OCI-LY1 (cell line): ENCODE data around the gene SLC4A2.
A peak's percentile ranks its signal among the peaks of the same experiment; 100 is the strongest.

Source experiments
- H2AFZ ChIP-seq: fragments of 200-600 bp; sonication (generic), shearing (Covaris generic); 2 replicates; pipeline ENCODE4 v1.6.0; 2014; ENCODE audit warnings: antibody characterized with exemption, mild to moderate bottlenecking, low read length
- H3F3A ChIP-seq: fragments of 200-600 bp; sonication (generic), shearing (Covaris generic); 2 replicates; pipeline ENCODE4 v1.6.0; 2014; ENCODE audit warnings: mild to moderate bottlenecking, antibody characterized with exemption, low read length, moderate library complexity; ENCODE audit not compliant: insufficient read depth
- H3K27ac ChIP-seq: fragments of 200-600 bp; sonication (generic); 2 replicates; pipeline ENCODE4 v1.5.1; 2014; ENCODE audit warnings: low read length, mixed run types, mild to moderate bottlenecking, low read depth; ENCODE audit not compliant: poor library complexity, severe bottlenecking
- H3K27me3 ChIP-seq: fragments of 200-600 bp; sonication (generic); 2 replicates; pipeline ENCODE4 v1.6.0; 2014; ENCODE audit warnings: antibody characterized with exemption, mild to moderate bottlenecking, low read length, moderate library complexity; ENCODE audit not compliant: insufficient read depth
- H3K36me3 ChIP-seq: fragments of 200-600 bp; sonication (generic); 2 replicates; pipeline ENCODE4 v1.6.1; 2014; ENCODE audit warnings: mild to moderate bottlenecking, antibody characterized with exemption, low read length, moderate library complexity, mixed read lengths; ENCODE audit not compliant: insufficient read depth
- H3K4me1 ChIP-seq: fragments of 200-600 bp; sonication (generic); 2 replicates; pipeline ENCODE4 v1.5.1; 2014; ENCODE audit warnings: mild to moderate bottlenecking, low read length, moderate library complexity; ENCODE audit not compliant: insufficient read depth, severe bottlenecking
- H3K4me2 ChIP-seq: fragments of 200-600 bp; sonication (generic), shearing (Covaris generic); 2 replicates; pipeline ENCODE4 v1.6.1; 2014; ENCODE audit warnings: low read length
- H3K4me3 ChIP-seq: fragments of 200-600 bp; sonication (generic); 2 replicates; pipeline ENCODE4 v1.5.1; 2014; ENCODE audit warnings: low read length, low read depth, mild to moderate bottlenecking, mixed read lengths; ENCODE audit not compliant: poor library complexity, severe bottlenecking
- H3K79me2 ChIP-seq: fragments of 200-600 bp; shearing (Covaris generic); 2 replicates; pipeline ENCODE4 v1.6.1; 2016; ENCODE audit warnings: mixed run types, low read length, mixed read lengths; ENCODE audit not compliant: insufficient read depth
- H3K9ac ChIP-seq: fragments of 200-600 bp; sonication (generic), shearing (Covaris generic); 2 replicates; pipeline ENCODE4 v1.6.1; 2014; ENCODE audit warnings: mild to moderate bottlenecking, low read length, mixed read lengths
- H3K9me2 ChIP-seq: fragments of 200-600 bp; sonication (generic), shearing (Covaris generic); 2 replicates; pipeline ENCODE4 v1.6.1; 2014; ENCODE audit warnings: low read depth, mild to moderate bottlenecking, low read length, mixed read lengths
- H3K9me3 ChIP-seq: fragments of 200-600 bp; shearing (Covaris generic); 2 replicates; pipeline ENCODE4 v1.6.1; 2014; ENCODE audit warnings: low read length, mixed read lengths
- H4K20me1 ChIP-seq: fragments of 200-600 bp; sonication (generic), shearing (Covaris generic); 2 replicates; pipeline ENCODE4 v1.6.0; 2016; ENCODE audit warnings: mild to moderate bottlenecking, low read length; ENCODE audit not compliant: insufficient read depth
- CTCF ChIP-seq: fragments of 200-600 bp; sonication (generic), shearing (Covaris generic); IDR thresholded peaks from 2 replicates; pipeline ENCODE4 v1.5.1; 2017; ENCODE audit warnings: mild to moderate bottlenecking, antibody characterized with exemption, low read length, moderate library complexity, mixed read lengths
- EZH2 ChIP-seq: fragments of 200-600 bp; sonication (generic), shearing (Covaris generic); IDR thresholded peaks from 2 replicates; pipeline ENCODE4 v1.8.0; 2017; ENCODE audit warnings: borderline replicate concordance, mixed run types, mild to moderate bottlenecking, antibody characterized with exemption, low read length, moderate library complexity, mixed read lengths

The SLC4A2 gene

GRCh38 chr7:151087245-151088018 lies 28.0 kb downstream of the SLC4A2 start:
- Histone ChIP-seq H3K27ac (no peak overlapping the region), H3K4me2 (peak overlapping the region; percentile 65), H2AFZ (no peak overlapping the region)

GRCh38 chr7:151088019-151088855 lies 28.8 kb downstream of the SLC4A2 start:
- Histone ChIP-seq H3K9ac (no peak overlapping the region), H3K27ac (no peak overlapping the region), H2AFZ (no peak overlapping the region), H3K27me3 (peaks cover 16% of the 10 kb centered on the region), H4K20me1 (no peaks in the 10 kb centered on the region), H3K4me2 (no peak overlapping the region), H3K4me1 (peaks cover 26% of the 10 kb centered on the region), H3F3A (no peaks in the 10 kb centered on the region; the same call in none of the 2 replicates), H3K36me3 (no peaks in the 10 kb centered on the region), H3K9me3 (no peaks in the 10 kb centered on the region), H3K9me2 (no peaks in the 10 kb centered on the region), H3K79me2 (no peaks in the 10 kb centered on the region), H3K4me3 (peak overlapping the region; percentile 57)
- TF ChIP-seq EZH2 (no peak), CTCF (no peak)

More at GRCh38 chr7:151087245-151088018, 28.0 kb downstream of the SLC4A2 start:
- H3K36me3 ChIP-seq: no peaks in the 10 kb centered on the region
- H3F3A ChIP-seq: no peaks in the 10 kb centered on the region; the same call in none of the 2 replicates
- H3K79me2 ChIP-seq: no peaks in the 10 kb centered on the region
- no peaks in the 10 kb centered on the region for H4K20me1 ChIP-seq
- peaks cover 16% of the 10 kb centered on the region for H3K27me3 ChIP-seq
- peak overlapping the region; percentile 29; the same call in 1 of the 2 replicates for H3K9ac ChIP-seq
- H3K4me1 ChIP-seq: peaks cover 26% of the 10 kb centered on the region
- H3K9me3 ChIP-seq: no peaks in the 10 kb centered on the region
- peak overlapping the region; percentile 57 for H3K4me3 ChIP-seq
- no peak for TF ChIP-seq EZH2
- TF ChIP-seq CTCF: peak; percentile 33
- no peaks in the 10 kb centered on the region for H3K9me2 ChIP-seq

- no peak overlapping the region for H3K4me2 ChIP-seq
- no peak overlapping the region for H3K27ac ChIP-seq
- no peak overlapping the region for H2AFZ ChIP-seq
- H3K27me3 ChIP-seq: peaks cover 16% of the 10 kb centered on the region
- H3K9ac ChIP-seq: no peak overlapping the region
- H3K4me3 ChIP-seq: no peak overlapping the region
- no peak for TF ChIP-seq EZH2
- H3K9me3 ChIP-seq: no peaks in the 10 kb centered on the region
- H3K79me2 ChIP-seq: no peaks in the 10 kb centered on the region
- H3K36me3 ChIP-seq: no peaks in the 10 kb centered on the region
- peaks cover 20% of the 10 kb centered on the region for H3K4me1 ChIP-seq
- H3F3A ChIP-seq: no peaks in the 10 kb centered on the region; the same call in 1 of the 2 replicates
- no peaks in the 10 kb centered on the region for H4K20me1 ChIP-seq
- H3K9me2 ChIP-seq: no peaks in the 10 kb centered on the region
Measured at GRCh38 chr7:151088856-151089699, 29.7 kb downstream of the SLC4A2 start.
